Stomach (tissue), 4 donors: ENCODE results near the gene DIMT1.

Experiments
- CTCF ChIP-seq, 7 experiments: fragments of 450-650 bp in 4 of 7; fragments of 200-600 bp in 3 of 7; sonication (generic) in 3 of 7; IDR thresholded peaks; one replicate each; pipeline ENCODE4 v1.5.1; 2016 to 2019; ENCODE audit warnings: antibody characterized with exemption in 7 of 7, control low read depth in 2 of 7, mild to moderate bottlenecking in 1 of 7
- EP300 ChIP-seq: sonication (generic); formaldehyde crosslinking; IDR thresholded peaks from one replicate; pipeline ENCODE4 v1.6.1; 2017; ENCODE audit warnings: antibody characterized with exemption
- POLR2A ChIP-seq, 4 donors: fragments of 450-650 bp; IDR thresholded peaks; one replicate each; pipeline ENCODE4 v1.6.1; 2016; ENCODE audit warnings: antibody characterized with exemption in 4 of 4, control low read depth in 2 of 4, mild to moderate bottlenecking in 1 of 4, moderate library complexity in 1 of 4

DNA sequence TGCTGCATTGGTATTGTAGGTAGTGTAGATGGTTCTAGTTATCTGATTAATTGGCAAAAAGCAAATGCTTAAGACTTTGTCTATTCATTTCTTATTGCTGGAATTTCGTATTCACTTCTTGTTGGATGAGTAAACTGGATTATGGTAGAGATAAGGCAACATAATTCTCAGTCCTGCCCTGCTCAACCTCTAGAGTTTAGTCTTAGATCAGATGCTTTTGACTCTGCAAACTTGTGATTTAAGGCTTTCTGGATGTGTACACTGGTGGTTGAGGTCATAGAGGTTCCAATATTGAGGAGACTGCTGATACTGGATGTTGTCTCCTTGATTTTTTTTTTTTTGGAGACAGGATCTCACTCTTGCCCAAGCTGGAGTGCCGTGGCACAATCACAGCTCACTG is 62.7 kb downstream of the DIMT1 start:
- no peak for TF ChIP-seq CTCF (IDR thresholded peaks at IDR 0.05)
- TF ChIP-seq POLR2A (IDR thresholded peaks at IDR 0.05) = no peak
- TF ChIP-seq EP300 = no peak
